ENCODE results near the gene SLC22A9.

SLC22A9 gene

GRCh38 chr11:63445118-63445517, 75.5 kb downstream of the SLC22A9 start:
- no peak for DNase-seq (ENCODE audit: low read depth)

- no peak for DNase-seq (ENCODE audit: low read depth)
Observed at GRCh38 chr11:63445720-63446119, 76.1 kb downstream of the SLC22A9 start.

- no peak for DNase-seq (ENCODE audit: low read depth)
Observed at GRCh38 chr11:63448646-63449045, 79.1 kb downstream of the SLC22A9 start.

GRCh38 chr11:63459586-63459985, 90.0 kb downstream of the SLC22A9 start:
- no peak for DNase-seq (ENCODE audit: low read depth)
